GM12878 (cell line): ENCODE data around the gene ADGRV1. TPM values are rescaled to one million over a fixed set of nuclear protein-coding genes. Genes with fewer than 3 reads are reported as not detected.

Experiments
- ATAC-seq: fragments of 200-7000 bp; cut with Tn5 transposase; 3 replicates; pipeline ENCODE4 v1.9.1; 2020; ENCODE audit warnings: mild to moderate bottlenecking, moderate library complexity
- BruUV-seq: library from RNA; stranded (reverse); fragments of 400-500 nt; replicated peaks from 2 replicates; lab custom pipeline; 2021; lab: Mats Ljungman, UMichigan
- CTCF ChIA-PET: fragments of 300-600 bp; sonication (Branson Sonifier 250); formaldehyde crosslinking; extraction: SDS; loops from one replicate; lab custom pipeline; 2021; ENCODE audit warnings: inconsistent platforms; lab: Yijun Ruan, JAX
- POLR2A ChIA-PET: fragments of 350-600 bp; formaldehyde crosslinking; extraction: SDS; loops from one replicate; lab custom pipeline; 2021; ENCODE audit warnings: inconsistent platforms; lab: Charles Lee
- RAD21 ChIA-PET: fragments of 300-600 bp; sonication (Branson Sonifier 250); formaldehyde crosslinking; loops from one replicate; lab custom pipeline; 2023; ENCODE audit warnings: antibody characterized with exemption; ENCODE audit not compliant: unreplicated experiment; lab: Charles Lee
- SMC1A ChIA-PET: fragments of 300-600 bp; sonication (Branson Sonifier 250); formaldehyde crosslinking; loops from one replicate; lab custom pipeline; 2023; ENCODE audit not compliant: unreplicated experiment, uncharacterized antibody; lab: Charles Lee
- DNase-seq: peaks from one replicate; pipeline ENCODE4 v3.0.0-alpha.2; 2011; ENCODE audit warnings: low read depth, low spot score
- FAIRE-seq: peaks from 3 replicates; lab custom pipeline; 2011; peaks lifted over from hg19 to GRCh38; lab: Jason Lieb, UNC
- H2AFZ ChIP-seq: 2 replicates; pipeline ENCODE4 v1.6.0; 2011; ENCODE audit warnings: low read depth, low read length, control low read depth; ENCODE audit not compliant: control insufficient read depth
- H3K27ac ChIP-seq: 2 replicates; pipeline ENCODE4 v1.5.1; 2011; ENCODE audit warnings: control low read depth; ENCODE audit not compliant: control insufficient read depth, insufficient read depth
- H3K27me3 ChIP-seq, 2 experiments: replicated peaks in 1 of 2; 2 replicates each; pipeline versions ENCODE4 v1.6.0 to v1.6.1; 2011; ENCODE audit warnings: low read length in 1 of 2; ENCODE audit not compliant: control insufficient read depth in 2 of 2, insufficient read depth in 2 of 2
- H3K36me3 ChIP-seq, 2 experiments: 2 replicates each; pipeline ENCODE4 v1.5.1; 2011; ENCODE audit warnings: low read length in 1 of 2; ENCODE audit not compliant: control insufficient read depth in 2 of 2, insufficient read depth in 2 of 2
- H3K4me1 ChIP-seq: 2 replicates; pipeline ENCODE4 v1.6.1; 2011; ENCODE audit warnings: mild to moderate bottlenecking, low read length, moderate library complexity, mixed read lengths; ENCODE audit not compliant: control insufficient read depth, insufficient read depth
- H3K4me2 ChIP-seq: 2 replicates; pipeline ENCODE4 v1.6.0; 2011; ENCODE audit warnings: control low read depth; ENCODE audit not compliant: control insufficient read depth, insufficient read depth
- H3K4me3 ChIP-seq: fragments of 200-600 bp; sonication (generic); 2 replicates; pipeline ENCODE4 v1.5.1; 2016
- H3K79me2 ChIP-seq: 2 replicates; pipeline ENCODE4 v1.6.0; 2011; ENCODE audit warnings: low read length; ENCODE audit not compliant: control insufficient read depth, insufficient read depth
- H3K9ac ChIP-seq: 2 replicates; pipeline ENCODE4 v1.8.0; 2011; ENCODE audit warnings: low read length, control low read depth, mixed read lengths; ENCODE audit not compliant: control insufficient read depth, insufficient read depth
- H3K9me3 ChIP-seq: replicated peaks from 3 replicates; pipeline ENCODE4 v1.5.1; 2011; ENCODE audit warnings: mild to moderate bottlenecking, low read length; ENCODE audit not compliant: control insufficient read depth, insufficient read depth
- H4K20me1 ChIP-seq: 2 replicates; pipeline ENCODE4 v1.6.0; 2011; ENCODE audit not compliant: control insufficient read depth, insufficient read depth
- BCLAF1 ChIP-seq: fragments of 450-650 bp; IDR thresholded peaks from 2 replicates; pipeline ENCODE4 v1.6.1; 2017; ENCODE audit warnings: antibody characterized with exemption, mild to moderate bottlenecking, moderate library complexity
- EGR1 ChIP-seq, 2 experiments: IDR thresholded peaks; 1 replicate in 1 of 2; 2 replicates in 1 of 2; pipeline ENCODE4 v1.6.1; 2011 to 2012; ENCODE audit warnings: low read depth in 2 of 2, low read length in 2 of 2, borderline replicate concordance in 1 of 2, mild to moderate bottlenecking in 1 of 2, moderate library complexity in 1 of 2
- FOS ChIP-seq: IDR thresholded peaks from 3 replicates; pipeline ENCODE4 v1.6.1; 2011; ENCODE audit warnings: borderline replicate concordance; ENCODE audit not compliant: insufficient read length; ENCODE audit errors: extremely low read depth
- IRF3 ChIP-seq: fragments of 450-650 bp; IDR thresholded peaks from 2 replicates; pipeline ENCODE4 v1.6.1; 2014; ENCODE audit warnings: mild to moderate bottlenecking
- REST ChIP-seq: IDR thresholded peaks from 2 replicates; pipeline ENCODE4 v1.6.1; 2012; ENCODE audit warnings: mild to moderate bottlenecking, low read depth, low read length
- SMARCA5 ChIP-seq: fragments of 450-650 bp; IDR thresholded peaks from 2 replicates; pipeline ENCODE4 v1.6.1; 2017; ENCODE audit warnings: mild to moderate bottlenecking
- TBL1XR1 ChIP-seq: IDR thresholded peaks from 2 replicates; pipeline ENCODE4 v1.6.1; 2012; ENCODE audit warnings: low read depth, low read length, improper control_type of control experiment
- ZBTB4 ChIP-seq: fragments of 450-650 bp; formaldehyde crosslinking; IDR thresholded peaks from 2 replicates; pipeline ENCODE4 v1.4.0; 2022; ENCODE audit warnings: mild to moderate bottlenecking, moderate library complexity
- WGBS: methylation state at CpG from one replicate; pipeline ENCODE4 v1.1.6; 2016; ENCODE audit warnings: low lambda C conversion rate; ENCODE audit not compliant: insufficient replicate concordance, insufficient coverage; ENCODE audit errors: missing lambda C conversion rate; 5-methylcytosine and 5-hydroxymethylcytosine counted together
- in situ Hi-C: fragments of 300-500 bp; cut with MboI; formaldehyde crosslinking; loops from 9 replicates; pipeline ENCODE4 v1.14.3; 2018; ENCODE audit warnings: mixed read lengths
- intact Hi-C: fragments of 100-400 bp; cut with micrococcal nuclease; formaldehyde crosslinking; loops from one replicate; pipeline ENCODE4 v1.14.2; 2022; ENCODE audit not compliant: unreplicated experiment
- polyA plus RNA-seq, 11 experiments: library from polyadenylated mRNA; depleted of rRNA in 4 of 11; unstranded in 6 of 11; stranded (reverse) in 5 of 11; fragments of >200 nt; fragmentation: Nextera tagmentation in 4 of 11; fragmentation: Illumina TruSeq in 1 of 11; extraction: Ambion mirVana in 4 of 11; extraction: Trizol in 1 of 11; gene quantifications; 1 replicate in 1 of 11; 2 replicates in 10 of 11; pipeline versions ENCODE4 v1.2.1 to v1.2.3, GENCODE V29; 2011 to 2016; ENCODE audit warnings: inconsistent platforms in 2 of 11, missing spikeins in 2 of 11, low read depth in 1 of 11
- total RNA-seq, 4 experiments: library from RNA; depleted of rRNA in 3 of 4; stranded (reverse); fragments of >200 nt in 3 of 4; fragmentation: Illumina TruSeq in 1 of 4; extraction: Trizol in 1 of 4; gene quantifications; 2 replicates each; pipeline versions ENCODE4 v1.2.1 to v1.2.3, GENCODE V29; 2013 to 2021

The ADGRV1 gene
- total and polyA plus RNA-seq, 10 of the 15 experiments (the other 5 are each of a cell fraction or from before 2014, with no cell fraction given) = 0.04 to 8.1 (median 0.16) TPM; not detected in 1

GRCh38 chr5:90510438-90510837 lies 48.2 kb upstream of the ADGRV1 start:
- ChIA-PET RAD21 (no interaction called here), SMC1A (no interaction called here), CTCF (interaction anchor here (0.8 kb wide), 1 partner anchor 11 kb away, joined by 4 read pairs; no protein-coding TSS in a partner anchor), POLR2A (no interaction called here)
- Histone ChIP-seq H3K9me3 (no peaks in the 10 kb centered on the region), H3K9ac (no peak overlapping the region), H3K36me3 (no peaks in the 10 kb centered on the region; a peak in 1 of 4 replicates), H3K4me2 (no peak overlapping the region), H3K79me2 (no peaks in the 10 kb centered on the region), H4K20me1 (no peaks in the 10 kb centered on the region), H3K27me3 (no peaks in the 10 kb centered on the region), H3K27ac (no peak overlapping the region), H2AFZ (no peak overlapping the region), H3K4me3 (no peak overlapping the region), H3K4me1 (no peaks in the 10 kb centered on the region)
- no TSS peak for BruUV-seq
- WGBS = 100% methylated on average over 1 of the region's 1 CpG
- no peak for FAIRE-seq
- intact Hi-C loops = no loop called here
- no peak for DNase-seq
- in situ Hi-C loops = no loop called here
- no peak for ATAC-seq
- no peak for TF ChIP-seq EGR1 (IDR thresholded peaks at IDR 0.05; ENCODE audit: borderline replicate concordance in 1 of 2, low read depth in 2 of 2, low read length in 2 of 2)
- no peak for TF ChIP-seq REST
- TF ChIP-seq ZBTB4 = no peak
- no peak for TF ChIP-seq TBL1XR1
- TF ChIP-seq IRF3 = no peak
- no peak for TF ChIP-seq SMARCA5
- TF ChIP-seq BCLAF1 = no peak
- no peak for TF ChIP-seq FOS
